ENCODE data around the gene CA5B. TPM values are rescaled to one million over a fixed set of nuclear protein-coding genes. Genes with fewer than 3 reads are reported as not detected.

CA5B gene
- total RNA-seq, 2 experiments from 2014 or later, result 16.2 to 16.6 TPM

Other genes starting within 250 kb of the CA5B start
- under 1 TPM; 0.90 to 0.91 TPM for gene PIR, start 244.9 kb upstream of the CA5B start, total RNA-seq
- gene BMX, start 237.5 kb upstream of the CA5B start, total RNA-seq, result not detected
- not detected for gene ACE2, start 137.3 kb upstream of the CA5B start, total RNA-seq
- gene CLTRN, start 73.5 kb upstream of the CA5B start, total RNA-seq, result not detected
- gene ZRSR2, start 52.2 kb downstream of the CA5B start, total RNA-seq, result 10 to 100 TPM; 15.9 to 16.0 TPM
- gene AP1S2, start 116.5 kb downstream of the CA5B start, total RNA-seq, result 10 to 100 TPM; 33.9 to 35.9 TPM